ENCODE results near the gene SMOC2. TPM values are rescaled to one million over a fixed set of nuclear protein-coding genes. Genes with fewer than 3 reads are reported as not detected.

SMOC2 gene
- total and polyA plus RNA-seq, 2 of the 13 experiments (the other 11 are each of a cell fraction or from before 2014, with no cell fraction given) = not detected

DNA sequence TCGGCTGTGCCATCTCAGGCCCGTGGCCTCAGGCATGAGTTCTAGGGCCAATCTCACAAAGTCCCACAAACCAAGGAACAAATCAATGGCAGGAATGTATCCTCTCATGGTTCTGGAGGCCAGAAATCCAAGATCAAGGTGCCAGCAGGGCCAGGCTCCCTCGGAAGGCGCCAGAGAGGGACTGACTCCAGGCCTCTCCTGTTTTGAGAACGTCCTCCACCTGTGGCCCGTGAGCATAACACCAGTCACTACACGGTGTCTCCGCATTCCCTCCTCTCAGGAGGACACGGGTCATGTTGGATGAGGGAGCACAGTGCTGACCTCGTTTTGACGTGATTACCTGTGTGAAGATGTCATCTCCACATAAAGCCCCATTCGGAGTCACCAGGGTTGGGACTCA, 45.0 kb upstream of the SMOC2 start:
- no peak for ATAC-seq
- H3K4me1 ChIP-seq (ENCODE audit: insufficient read depth, low read length) = no peaks in the 10 kb centered on the region
- 5% methylated on average over 8 of the region's 12 CpGs for WGBS (ENCODE audit: low lambda C conversion rate)
- H3K27ac ChIP-seq (ENCODE audit: extremely low read length, insufficient read depth, low read length) = no peak overlapping the region
- H3K9ac ChIP-seq (ENCODE audit: insufficient read depth, low read depth, low read length) = no peak overlapping the region
- no TSS peak for BruUV-seq (replicated peaks)
- peaks cover 6 to 44% of the 10 kb centered on the region in 2 experiments; a peak in 4 of 5 replicates for H3K27me3 ChIP-seq (ENCODE audit: control insufficient read depth in 1 of 2, insufficient read depth in 2 of 2, low read length in 2 of 2)
- ChIA-PET POLR2A (no interaction called here), CTCF (ENCODE audit: low intra/inter-chr PET ratio, low total read pairs) (no interaction called here)
- H3K4me2 ChIP-seq (ENCODE audit: low read depth, low read length) = no peak overlapping the region
- DNase-seq (ENCODE audit: low spot score) = no peak
- no peak overlapping the region for H3K4me3 ChIP-seq (replicated peaks in 1 of 3; ENCODE audit: insufficient read depth in 1 of 3, low read depth in 2 of 3, low read length in 3 of 3)
- TF ChIP-seq ZNF232 (CRISPR knock-in tag; IDR thresholded peaks at IDR 0.05; ENCODE audit: borderline replicate concordance) (no peak), JUNB (CRISPR knock-in tag; IDR thresholded peaks at IDR 0.05; ENCODE audit: borderline replicate concordance) (no peak), ZMYM2 (CRISPR knock-in tag; IDR thresholded peaks at IDR 0.05) (no peak), AHR (CRISPR knock-in tag; IDR thresholded peaks at IDR 0.05) (no peak), ZNF768 (CRISPR knock-in tag; IDR thresholded peaks at IDR 0.05) (no peak), KAT2B (IDR thresholded peaks at IDR 0.05; ENCODE audit: borderline replicate concordance, low read depth, low read length) (no peak), GTF2F1 (IDR thresholded peaks at IDR 0.05; ENCODE audit: low read length) (no peak), ADNP (CRISPR knock-in tag; IDR thresholded peaks at IDR 0.05) (no peak), ZFP36 (IDR thresholded peaks at IDR 0.05; ENCODE audit: borderline replicate concordance, low read depth, low read length, partially characterized antibody) (no peak)
- H4K20me1 ChIP-seq (ENCODE audit: insufficient read depth, low read length) = no peaks in the 10 kb centered on the region; the same call in 1 of the 2 replicates
- intact Hi-C loops (cut with micrococcal nuclease; ENCODE audit: unreplicated experiment) = no loop called here
- H3K79me2 ChIP-seq (ENCODE audit: insufficient read depth, low read length) = no peaks in the 10 kb centered on the region
- no peaks in the 10 kb centered on the region for H3K36me3 ChIP-seq (replicated peaks in 1 of 2; ENCODE audit: control insufficient read depth in 1 of 2, insufficient read depth in 2 of 2, low read length in 2 of 2)
- FAIRE-seq = no peak
- in situ Hi-C loops (cut with HindIII; ENCODE audit: extremely low pct_ligation_motif_present, low pct_unique_long_range_greater_than_20kb) = no loop called here
- H2AFZ ChIP-seq (ENCODE audit: low read length) = no peak overlapping the region
- H3K9me3 ChIP-seq (ENCODE audit: low read length) = no peaks in the 10 kb centered on the region

DNA sequence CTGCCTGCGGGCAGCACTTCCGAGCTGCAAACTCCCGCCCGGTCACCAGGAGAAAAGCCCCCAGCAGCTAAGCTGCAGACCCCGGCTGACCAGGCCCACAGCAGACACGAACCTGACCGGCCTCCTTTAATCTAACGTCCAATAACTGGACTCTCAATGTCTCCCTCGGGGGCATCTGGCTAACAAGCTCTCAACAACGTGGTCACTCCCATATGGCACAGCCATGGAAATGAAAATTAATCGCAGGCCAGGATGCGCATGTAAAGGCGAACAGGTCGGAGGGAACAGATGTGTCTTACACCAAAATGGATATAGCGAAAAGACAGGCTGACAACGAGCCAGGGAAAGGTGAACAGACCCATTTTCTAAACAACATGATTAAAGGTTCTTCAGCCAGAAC, 44.4 kb upstream of the SMOC2 start:
- ATAC-seq = no peak
- no peak for DNase-seq (ENCODE audit: low spot score)
- Histone ChIP-seq H3K27me3 (ENCODE audit: control insufficient read depth in 1 of 2, insufficient read depth in 2 of 2, low read length in 2 of 2) (peaks cover 6 to 44% of the 10 kb centered on the region in 2 experiments; a peak in 4 of 5 replicates), H3K4me3 (replicated peaks in 1 of 3; ENCODE audit: insufficient read depth in 1 of 3, low read depth in 2 of 3, low read length in 3 of 3) (no peak overlapping the region), H2AFZ (ENCODE audit: low read length) (no peak overlapping the region), H3K27ac (ENCODE audit: extremely low read length, insufficient read depth, low read length) (no peak overlapping the region), H3K4me2 (ENCODE audit: low read depth, low read length) (no peak overlapping the region), H3K4me1 (ENCODE audit: insufficient read depth, low read length) (no peaks in the 10 kb centered on the region), H3K36me3 (replicated peaks in 1 of 2; ENCODE audit: control insufficient read depth in 1 of 2, insufficient read depth in 2 of 2, low read length in 2 of 2) (no peaks in the 10 kb centered on the region), H3K79me2 (ENCODE audit: insufficient read depth, low read length) (no peaks in the 10 kb centered on the region), H4K20me1 (ENCODE audit: insufficient read depth, low read length) (no peaks in the 10 kb centered on the region), H3K9ac (ENCODE audit: insufficient read depth, low read depth, low read length) (no peak overlapping the region), H3K9me3 (ENCODE audit: low read length) (no peaks in the 10 kb centered on the region)
- ChIA-PET CTCF (ENCODE audit: low intra/inter-chr PET ratio, low total read pairs) (no interaction called here), POLR2A (no interaction called here)
- no TSS peak for BruUV-seq (replicated peaks)
- FAIRE-seq = no peak
- intact Hi-C loops (cut with micrococcal nuclease; ENCODE audit: unreplicated experiment) (no loop called here), in situ Hi-C loops (cut with HindIII; ENCODE audit: extremely low pct_ligation_motif_present, low pct_unique_long_range_greater_than_20kb) (no loop called here)
- WGBS (ENCODE audit: low lambda C conversion rate) = 14% methylated on average over 13 of the region's 16 CpGs
- no peak for TF ChIP-seq EED (CRISPR knock-in tag; IDR thresholded peaks at IDR 0.05)
- TF ChIP-seq GTF3A (CRISPR knock-in tag; conservative IDR thresholded peaks at IDR 0.05) = no peak
- TF ChIP-seq ARHGAP35 (CRISPR knock-in tag; IDR thresholded peaks at IDR 0.05; ENCODE audit: borderline replicate concordance) = no peak
- TF ChIP-seq MAFF (IDR thresholded peaks at IDR 0.05; ENCODE audit: low read depth, low read length) = no peak
- no peak for TF ChIP-seq AGO1 (IDR thresholded peaks at IDR 0.05; ENCODE audit: low read depth, low read length, poor library complexity, severe bottlenecking)
- TF ChIP-seq, protein P1, sequence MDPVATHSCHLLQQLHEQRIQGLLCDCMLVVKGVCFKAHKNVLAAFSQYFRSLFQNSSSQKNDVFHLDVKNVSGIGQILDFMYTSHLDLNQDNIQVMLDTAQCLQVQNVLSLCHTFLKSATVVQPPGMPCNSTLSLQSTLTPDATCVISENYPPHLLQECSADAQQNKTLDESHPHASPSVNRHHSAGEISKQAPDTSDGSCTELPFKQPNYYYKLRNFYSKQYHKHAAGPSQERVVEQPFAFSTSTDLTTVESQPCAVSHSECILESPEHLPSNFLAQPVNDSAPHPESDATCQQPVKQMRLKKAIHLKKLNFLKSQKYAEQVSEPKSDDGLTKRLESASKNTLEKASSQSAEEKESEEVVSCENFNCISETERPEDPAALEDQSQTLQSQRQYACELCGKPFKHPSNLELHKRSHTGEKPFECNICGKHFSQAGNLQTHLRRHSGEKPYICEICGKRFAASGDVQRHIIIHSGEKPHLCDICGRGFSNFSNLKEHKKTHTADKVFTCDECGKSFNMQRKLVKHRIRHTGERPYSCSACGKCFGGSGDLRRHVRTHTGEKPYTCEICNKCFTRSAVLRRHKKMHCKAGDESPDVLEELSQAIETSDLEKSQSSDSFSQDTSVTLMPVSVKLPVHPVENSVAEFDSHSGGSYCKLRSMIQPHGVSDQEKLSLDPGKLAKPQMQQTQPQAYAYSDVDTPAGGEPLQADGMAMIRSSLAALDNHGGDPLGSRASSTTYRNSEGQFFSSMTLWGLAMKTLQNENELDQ (CRISPR knock-in tag; IDR thresholded peaks at IDR 0.05; ENCODE audit: borderline replicate concordance) = no peak
- no peak for TF ChIP-seq IKZF5 (CRISPR knock-in tag; IDR thresholded peaks at IDR 0.05)

Data from HepG2 (cell line).